Stomach (tissue), 19 donors: ENCODE data around the gene MBNL3. TPM values are rescaled to one million over a fixed set of nuclear protein-coding genes. Genes with fewer than 3 reads are reported as not detected.
A peak's percentile ranks its signal among the peaks of the same experiment; 100 is the strongest.

Experiments
- DNase-seq, 2 donors: peaks; one replicate each; pipeline versions ENCODE4 v3.0.0 to v3.0.0-alpha.2; 2013 to 2019
- H3K27ac ChIP-seq, 5 donors: fragments of 200-600 bp in 4 of 5; sonication (generic) in 4 of 5; one replicate each; pipeline ENCODE4 v1.5.1; 2013 to 2019; ENCODE audit warnings: mild to moderate bottlenecking in 1 of 5, moderate library complexity in 1 of 5
- H3K27me3 ChIP-seq, 3 donors: fragments of 200-600 bp; sonication (generic); one replicate each; pipeline ENCODE4 v1.5.1; 2017 to 2019; ENCODE audit warnings: mixed run types in 1 of 3
- H3K36me3 ChIP-seq, 4 donors: fragments of 200-600 bp; sonication (generic); 1 replicate in 3 of 4; 2 replicates in 1 of 4; pipeline ENCODE4 v1.5.1; 2016 to 2019
- H3K4me1 ChIP-seq, 4 donors: fragments of 200-600 bp; sonication (generic); one replicate each; pipeline ENCODE4 v1.5.1; 2016 to 2019
- H3K4me3 ChIP-seq, 4 donors: fragments of 200-600 bp; sonication (generic) in 3 of 4; one replicate each; pipeline ENCODE4 v1.5.1; 2016 to 2019; ENCODE audit warnings: mild to moderate bottlenecking in 1 of 4
- H3K9me3 ChIP-seq, 4 donors: fragments of 200-600 bp; sonication (generic); one replicate each; pipeline ENCODE4 v1.5.1; 2016 to 2019
- CTCF ChIP-seq, 7 experiments: fragments of 450-650 bp in 4 of 7; fragments of 200-600 bp in 3 of 7; sonication (generic) in 3 of 7; IDR thresholded peaks; one replicate each; pipeline ENCODE4 v1.5.1; 2016 to 2019; ENCODE audit warnings: antibody characterized with exemption in 7 of 7, control low read depth in 2 of 7, mild to moderate bottlenecking in 1 of 7
- EP300 ChIP-seq: sonication (generic); formaldehyde crosslinking; IDR thresholded peaks from one replicate; pipeline ENCODE4 v1.6.1; 2017; ENCODE audit warnings: antibody characterized with exemption
- POLR2A ChIP-seq, 4 donors: fragments of 450-650 bp; IDR thresholded peaks; one replicate each; pipeline ENCODE4 v1.6.1; 2016; ENCODE audit warnings: antibody characterized with exemption in 4 of 4, control low read depth in 2 of 4, mild to moderate bottlenecking in 1 of 4, moderate library complexity in 1 of 4
- POLR2AphosphoS5 ChIP-seq, 3 donors: sonication (generic); formaldehyde crosslinking; IDR thresholded peaks; one replicate each; pipeline ENCODE4 v1.6.1; 2016; ENCODE audit warnings: antibody characterized with exemption in 3 of 3
- WGBS, 5 donors: extraction: QIAGEN DNeasy Blood & Tissue Kit in 3 of 5; methylation state at CpG; one replicate each; pipeline versions ENCODE4 v1.1.5 to v1.1.7; 2013 to 2018; 5-methylcytosine and 5-hydroxymethylcytosine counted together
- intact Hi-C: fragments of 100-400 bp; cut with DNase I; formaldehyde crosslinking; loops from one replicate; pipeline ENCODE4 v1.15.1; 2023; ENCODE audit warnings: low total_unique reads
- long read RNA-seq, 10 donors: transcript quantifications; one replicate each; lab custom pipeline, GENCODE V29; 2026
- polyA plus RNA-seq, 3 donors: library from polyadenylated mRNA; stranded (reverse); fragments of 200-250 nt; gene quantifications; one replicate each; pipeline ENCODE4 v1.2.3, GENCODE V29; 2013
- total RNA-seq, 5 donors: library from RNA; depleted of rRNA; stranded (reverse); fragments of >200 nt; gene quantifications; one replicate each; pipeline versions ENCODE4 v1.1.0 to v1.2.3, GENCODE V29; 2014 to 2016
- donor health status: healthy with polysubstance abuse.
- donor health status: Bipolar disorder and iron deficiency.
- donor health status: healthy.

Gene MBNL3
- total RNA-seq (10 to 100 TPM in 3 of 5 donors, 1 to 10 TPM in 2; 6.7 to 31.7 (median 23.9) TPM), polyA plus RNA-seq (1 to 10 TPM; 2.0 to 4.6 (median 3.4) TPM)
- long read RNA-seq, donor 1, result 0 reads
- long read RNA-seq, donor 2, result 0 reads
- long read RNA-seq, donor 3, result 0 reads
- long read RNA-seq, donor 4, result 0 reads
- long read RNA-seq, donor 5, result 0 reads
- long read RNA-seq, donor 6, partial matches to known transcripts, result 0 of 1 reads
- long read RNA-seq, donor 6, other reads (novel, unspliced or antisense), result 0 of 1 reads
- long read RNA-seq, donor 7, partial matches to known transcripts, result 0 of 2 reads
- long read RNA-seq, donor 7, other reads (novel, unspliced or antisense), result 0 of 2 reads
- long read RNA-seq, donor 8, result 0 reads
- long read RNA-seq, donor 9, result 0 reads
- long read RNA-seq, donor 10, result 0 reads

GRCh38 chrX:132488819-132489577 lies at the start of gene MBNL3:
TSS of gene MBNL3 (minus strand) at chrX:132489038. CDS start at chrX:132439611, 49,427 bp downstream.
- no peaks in the 10 kb centered on the region for H3K36me3 ChIP-seq
- H3K9me3 ChIP-seq, result no peaks in the 10 kb centered on the region
- 0 to 37% (median 1%) methylated on average over 36 to 59 of the region's 59 CpGs for WGBS, 5 donors
- DNase-seq, result peak; percentile 78 to 86
- H3K27ac ChIP-seq, result peak within 1 kb of the TSS; percentile 87 to 95 (median 91)
- H3K27me3 ChIP-seq, result peaks cover 0 to 3% (median 0%) of the 10 kb centered on the region in 3 donors
- peaks cover 0 to 45% (median 14%) of the 10 kb centered on the region in 4 donors for H3K4me1 ChIP-seq
- H3K4me3 ChIP-seq, result peak within 1 kb of the TSS; percentile 53 to 63 (median 60)
- intact Hi-C loops, result no loop called here
- TF ChIP-seq POLR2AphosphoS5 (IDR thresholded peaks at IDR 0.05) (peak in 2 of 3 donors; percentile 14 to 20), EP300 (no peak), CTCF (IDR thresholded peaks at IDR 0.05) (no peak), POLR2A (IDR thresholded peaks at IDR 0.05) (no peak)

- no peaks in the 10 kb centered on the region for H3K4me1 ChIP-seq
- 53 to 89% (median 72%) methylated on average over 2 of the region's 2 CpGs for WGBS, 5 donors
- no peak for TF ChIP-seq POLR2A (IDR thresholded peaks at IDR 0.05)
- no peak for TF ChIP-seq EP300
- no peak for TF ChIP-seq POLR2AphosphoS5 (IDR thresholded peaks at IDR 0.05)
- TF ChIP-seq CTCF (IDR thresholded peaks at IDR 0.05), result no peak
These were observed 44.6 kb upstream of the MBNL3 start for GRCh38 chrX:132533409-132533808.

GRCh38 chrX:132532913-132533312 lies 44.1 kb upstream of the MBNL3 start:
- Histone ChIP-seq H3K9me3 (no peaks in the 10 kb centered on the region), H3K27me3 (peaks cover 0 to 5% (median 0%) of the 10 kb centered on the region in 3 donors), H3K4me1 (no peaks in the 10 kb centered on the region), H3K4me3 (no peak overlapping the region), H3K36me3 (no peaks in the 10 kb centered on the region), H3K27ac (no peak overlapping the region)
- intact Hi-C loops, result no loop called here
- peak in 1 of 2 donors; percentile 10 for DNase-seq
- 9 to 45% (median 26%) methylated on average over 1 of the region's 1 CpG for WGBS, 5 donors
- no peak for TF ChIP-seq EP300
- TF ChIP-seq POLR2A (IDR thresholded peaks at IDR 0.05), result no peak
- no peak for TF ChIP-seq CTCF (IDR thresholded peaks at IDR 0.05)
- no peak for TF ChIP-seq POLR2AphosphoS5 (IDR thresholded peaks at IDR 0.05)

More at GRCh38 chrX:132533409-132533808, 44.6 kb upstream of the MBNL3 start:
- intact Hi-C loops, result no loop called here
- H3K36me3 ChIP-seq, result no peaks in the 10 kb centered on the region
- H3K4me3 ChIP-seq, result no peak overlapping the region
- no peak for DNase-seq
- H3K27ac ChIP-seq, result no peak overlapping the region
- peaks cover 0 to 5% (median 0%) of the 10 kb centered on the region in 3 donors for H3K27me3 ChIP-seq
- H3K9me3 ChIP-seq, result no peaks in the 10 kb centered on the region

GRCh38 chrX:132532097-132532496 lies 43.3 kb upstream of the MBNL3 start:
- no peak for DNase-seq
- Histone ChIP-seq H3K27ac (no peak overlapping the region), H3K4me1 (no peaks in the 10 kb centered on the region), H3K9me3 (no peaks in the 10 kb centered on the region), H3K4me3 (no peak overlapping the region), H3K36me3 (no peaks in the 10 kb centered on the region), H3K27me3 (peaks cover 0 to 5% (median 0%) of the 10 kb centered on the region in 3 donors)
- intact Hi-C loops, result no loop called here
- TF ChIP-seq POLR2AphosphoS5 (IDR thresholded peaks at IDR 0.05), result no peak
- TF ChIP-seq CTCF (IDR thresholded peaks at IDR 0.05), result no peak
- TF ChIP-seq POLR2A (IDR thresholded peaks at IDR 0.05), result no peak
- TF ChIP-seq EP300, result no peak
- 53 to 95% (median 92%) methylated on average over 1 of the region's 1 CpG for WGBS, 5 donors
